ENCODE data around the gene AKR1E2. TPM values are rescaled to one million over a fixed set of nuclear protein-coding genes. Genes with fewer than 3 reads are reported as not detected.

The AKR1E2 gene
- total RNA-seq, 4 donors from 2014 or later = 2.1 to 6.7 (median 5.5) TPM; not detected in 1

GRCh38 chr10:4833286-4833685 lies 7.3 kb downstream of the AKR1E2 start:
- H3K4me3 ChIP-seq = no peak overlapping the region
- ATAC-seq (no peak), DNase-seq (no peak)
- H3K36me3 ChIP-seq = peaks cover 0 to 6% of the 10 kb centered on the region in 2 donors
- no peaks in the 10 kb centered on the region for H3K4me1 ChIP-seq
- no peak overlapping the region for H3K27ac ChIP-seq
- H3K9me3 ChIP-seq = no peaks in the 10 kb centered on the region
- TF ChIP-seq, protein P1, sequence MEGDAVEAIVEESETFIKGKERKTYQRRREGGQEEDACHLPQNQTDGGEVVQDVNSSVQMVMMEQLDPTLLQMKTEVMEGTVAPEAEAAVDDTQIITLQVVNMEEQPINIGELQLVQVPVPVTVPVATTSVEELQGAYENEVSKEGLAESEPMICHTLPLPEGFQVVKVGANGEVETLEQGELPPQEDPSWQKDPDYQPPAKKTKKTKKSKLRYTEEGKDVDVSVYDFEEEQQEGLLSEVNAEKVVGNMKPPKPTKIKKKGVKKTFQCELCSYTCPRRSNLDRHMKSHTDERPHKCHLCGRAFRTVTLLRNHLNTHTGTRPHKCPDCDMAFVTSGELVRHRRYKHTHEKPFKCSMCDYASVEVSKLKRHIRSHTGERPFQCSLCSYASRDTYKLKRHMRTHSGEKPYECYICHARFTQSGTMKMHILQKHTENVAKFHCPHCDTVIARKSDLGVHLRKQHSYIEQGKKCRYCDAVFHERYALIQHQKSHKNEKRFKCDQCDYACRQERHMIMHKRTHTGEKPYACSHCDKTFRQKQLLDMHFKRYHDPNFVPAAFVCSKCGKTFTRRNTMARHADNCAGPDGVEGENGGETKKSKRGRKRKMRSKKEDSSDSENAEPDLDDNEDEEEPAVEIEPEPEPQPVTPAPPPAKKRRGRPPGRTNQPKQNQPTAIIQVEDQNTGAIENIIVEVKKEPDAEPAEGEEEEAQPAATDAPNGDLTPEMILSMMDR (IDR thresholded peaks at IDR 0.05 in 4 of 5, conservative IDR thresholded peaks at IDR 0.05 in 1 of 5) = no peak
- no peak for TF ChIP-seq POLR2A (IDR thresholded peaks at IDR 0.05)
- peaks cover 0 to 6% (median 2%) of the 10 kb centered on the region in 3 donors for H3K27me3 ChIP-seq
- intact Hi-C loops (cut with DNase I; ENCODE audit: low total_unique reads) (no loop called here), in situ Hi-C loops (cut with MboI; ENCODE audit: low sequenced_read_pairs in 4 of 4) (loop anchor here in 2 of 4 donors (25.0 kb wide), 3 partner anchors 454 to 779 kb away; no protein-coding TSS in a partner anchor)

DNA sequence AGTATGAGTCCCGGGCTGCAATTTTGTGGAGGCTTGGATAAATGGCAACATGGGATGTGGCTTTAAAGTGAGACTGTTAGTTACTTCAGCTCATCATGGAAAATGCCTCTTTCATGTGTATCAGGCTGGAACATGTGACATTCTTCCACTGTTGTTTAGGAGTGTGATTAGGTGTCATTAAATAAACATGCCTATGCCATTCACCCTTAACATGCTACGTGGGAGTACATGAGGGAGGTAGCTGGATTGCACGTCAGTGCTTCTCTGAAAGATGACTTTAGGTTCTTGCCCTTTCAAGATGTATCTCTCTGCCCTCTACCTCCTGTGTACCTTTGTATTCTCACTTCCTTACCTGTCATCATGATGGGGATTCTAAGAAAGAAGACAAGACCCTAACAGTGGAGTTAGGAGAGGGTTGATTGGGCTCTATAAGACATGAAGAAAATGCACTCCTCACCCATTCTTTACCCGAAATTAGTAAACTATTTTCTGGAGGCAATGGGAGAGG lies 8.9 kb downstream of the AKR1E2 start:
- TF ChIP-seq POLR2A (IDR thresholded peaks at IDR 0.05) = no peak
- TF ChIP-seq, protein P1 (IDR thresholded peaks at IDR 0.05 in 4 of 5, conservative IDR thresholded peaks at IDR 0.05 in 1 of 5) = no peak
- Histone ChIP-seq H3K36me3 (peaks cover 0 to 6% of the 10 kb centered on the region in 2 donors), H3K9me3 (no peaks in the 10 kb centered on the region), H3K27me3 (peaks cover 0 to 6% (median under 1%) of the 10 kb centered on the region in 3 donors), H3K27ac (no peak overlapping the region), H3K4me1 (no peaks in the 10 kb centered on the region), H3K4me3 (no peak overlapping the region)
- ATAC-seq (no peak), DNase-seq (no peak)
- intact Hi-C loops (cut with DNase I; ENCODE audit: low total_unique reads) = no loop called here
- in situ Hi-C loops (cut with MboI; ENCODE audit: low sequenced_read_pairs in 4 of 4) = loop anchor here in 2 of 4 donors (25.0 kb wide), 3 partner anchors 452 to 777 kb away; no protein-coding TSS in a partner anchor

DNA sequence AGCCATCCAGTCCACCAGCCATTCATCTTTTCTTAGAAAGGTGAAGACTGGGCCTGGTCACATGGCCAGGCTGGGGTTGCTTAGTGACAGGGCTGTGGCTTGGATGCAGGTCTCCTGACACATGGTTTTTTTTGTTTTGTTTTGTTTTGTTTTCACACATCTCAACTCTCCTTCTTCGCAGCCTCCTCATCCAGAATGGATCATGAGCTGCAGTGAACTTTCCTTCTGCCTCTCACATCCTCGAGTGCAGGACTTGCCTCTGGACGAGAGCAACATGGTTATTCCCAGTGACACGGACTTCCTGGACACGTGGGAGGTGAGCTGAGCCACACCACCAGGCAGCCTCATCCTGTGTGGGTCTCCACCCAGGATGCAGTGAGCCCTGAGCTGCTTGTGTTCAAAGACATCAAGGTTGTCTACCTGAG lies 9.5 kb downstream of the AKR1E2 start:
- no peaks in the 10 kb centered on the region for H3K9me3 ChIP-seq
- intact Hi-C loops (cut with DNase I; ENCODE audit: low total_unique reads) = no loop called here
- no peak overlapping the region for H3K27ac ChIP-seq
- DNase-seq (no peak), ATAC-seq (no peak)
- H3K36me3 ChIP-seq = peaks cover 0 to 6% of the 10 kb centered on the region in 2 donors
- H3K4me3 ChIP-seq = no peak overlapping the region
- no peak for TF ChIP-seq POLR2A (IDR thresholded peaks at IDR 0.05)
- TF ChIP-seq, protein P1 (IDR thresholded peaks at IDR 0.05 in 4 of 5, conservative IDR thresholded peaks at IDR 0.05 in 1 of 5) = no peak
- no peaks in the 10 kb centered on the region for H3K4me1 ChIP-seq
- in situ Hi-C loops (cut with MboI; ENCODE audit: low sequenced_read_pairs in 4 of 4) = loop anchor here in 2 of 4 donors (25.0 kb wide), 3 partner anchors 452 to 777 kb away; no protein-coding TSS in a partner anchor
- peaks cover 0 to 6% (median 0%) of the 10 kb centered on the region in 3 donors for H3K27me3 ChIP-seq

DNA sequence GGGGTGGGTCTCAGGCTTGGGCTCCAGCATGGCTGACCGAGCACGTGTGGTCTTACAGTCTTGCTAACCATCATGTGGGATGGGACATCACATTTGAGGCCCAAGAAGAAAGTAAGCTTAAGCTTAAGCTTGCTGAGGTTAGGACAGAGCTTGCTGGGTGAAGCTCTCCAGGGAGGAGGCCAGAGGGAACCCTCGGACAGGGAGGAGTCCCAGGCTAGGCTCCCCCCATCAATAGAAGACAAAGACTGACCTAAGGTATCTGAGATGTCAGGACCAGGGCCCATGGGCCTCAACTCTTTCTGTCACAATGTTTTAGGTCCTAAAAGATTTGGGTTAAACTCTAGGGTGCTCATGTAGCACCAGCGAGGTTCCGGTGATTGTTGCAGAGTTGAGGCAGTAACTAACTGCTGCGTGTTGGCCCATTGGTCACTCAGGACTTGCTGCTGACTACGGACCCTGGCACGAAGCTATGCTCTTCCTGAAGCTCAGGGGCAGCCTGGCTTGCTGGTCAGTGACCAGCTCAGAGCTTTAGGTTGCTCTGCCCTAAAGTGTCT lies 10.5 kb downstream of the AKR1E2 start:
- H3K4me3 ChIP-seq = no peak overlapping the region
- DNase-seq (no peak), ATAC-seq (no peak)
- no peaks in the 10 kb centered on the region for H3K27me3 ChIP-seq
- in situ Hi-C loops (cut with MboI; ENCODE audit: low sequenced_read_pairs in 4 of 4) (loop anchor here in 2 of 4 donors (25.0 kb wide), 3 partner anchors 451 to 776 kb away; no protein-coding TSS in a partner anchor), intact Hi-C loops (cut with DNase I; ENCODE audit: low total_unique reads) (no loop called here)
- H3K36me3 ChIP-seq = peaks cover 0 to 6% of the 10 kb centered on the region in 2 donors
- H3K9me3 ChIP-seq = no peaks in the 10 kb centered on the region
- no peak overlapping the region for H3K27ac ChIP-seq
- H3K4me1 ChIP-seq = no peaks in the 10 kb centered on the region
- TF ChIP-seq, protein P1 (IDR thresholded peaks at IDR 0.05 in 4 of 5, conservative IDR thresholded peaks at IDR 0.05 in 1 of 5) = no peak
- no peak for TF ChIP-seq POLR2A (IDR thresholded peaks at IDR 0.05)

Measured in gastrocnemius medialis (tissue), 4 donors.